Activated B cell treated with CpG ODN at 0.5 μM for 24 hours (primary cell): ENCODE data around the gene POR. TPM values are rescaled to one million over a fixed set of nuclear protein-coding genes. Genes with fewer than 3 reads are reported as not detected.

ENCODE experiments used
- ATAC-seq: fragments of 200-7000 bp; cut with Tn5 transposase; one replicate; pipeline ENCODE4 v1.10.0; 2021; ENCODE audit warnings: low read depth, mild to moderate bottlenecking, moderate library complexity
- CTCF ChIA-PET: fragments of 350-600 bp; sonication (Branson Sonifier 250); formaldehyde crosslinking; loops from one replicate; lab custom pipeline; 2021; ENCODE audit warnings: antibody characterized with exemption; lab: Charles Lee
- POLR2A ChIA-PET: fragments of 350-600 bp; sonication (Branson Sonifier 250); formaldehyde crosslinking; loops from one replicate; lab custom pipeline; 2021; ENCODE audit warnings: antibody characterized with exemption; lab: Charles Lee
- DNase-seq: peaks from one replicate; pipeline ENCODE4 v3.0.0; 2022
- H3K27ac Mint-ChIP-seq: one replicate; pipeline ENCODE4 v1.8.0; 2020; ENCODE audit warnings: mixed read lengths
- H3K27me3 Mint-ChIP-seq: one replicate; pipeline ENCODE4 v1.8.0; 2021; ENCODE audit warnings: mixed read lengths
- H3K36me3 Mint-ChIP-seq: one replicate; pipeline ENCODE4 v1.8.0; 2021; ENCODE audit warnings: low read depth, mixed read lengths
- H3K4me1 Mint-ChIP-seq: one replicate; pipeline ENCODE4 v1.8.0; 2021; ENCODE audit warnings: mixed read lengths
- H3K4me3 Mint-ChIP-seq: one replicate; pipeline ENCODE4 v1.8.0; 2020; ENCODE audit warnings: mild to moderate bottlenecking, mixed read lengths
- H3K9me3 Mint-ChIP-seq: one replicate; pipeline ENCODE4 v1.8.0; 2020; ENCODE audit warnings: mixed read lengths
- intact Hi-C: fragments of 100-400 bp; cut with micrococcal nuclease; formaldehyde crosslinking; loops from one replicate; pipeline ENCODE4 v1.15.1; 2024
- total RNA-seq: library from RNA; stranded (reverse); gene quantifications from 2 replicates; pipeline ENCODE4 v1.2.3, GENCODE V29; 2022
- TF ChIP-seq, protein P1 (sequence below): fragments of 200-600 bp; IDR thresholded peaks from one replicate; pipeline ENCODE4 v1.8.0; 2022; ENCODE audit warnings: antibody characterized with exemption, mild to moderate bottlenecking

POR gene
- total RNA-seq, 1 donor from 2014 or later = 63.5 TPM

GRCh38 chr7:75982306-75983064 lies 67.5 kb downstream of the POR start:
- H3K27ac Mint-ChIP-seq = no peak overlapping the region
- DNase-seq (no peak), ATAC-seq (no peak)
- H3K4me1 Mint-ChIP-seq = peaks cover 3% of the 10 kb centered on the region
- intact Hi-C loops = no loop called here
- POLR2A ChIA-PET = interaction anchor here (0.7 to 0.9 kb wide), 2 partner anchors 11 to 148 kb away, joined by 3 read pairs; no protein-coding TSS in a partner anchor
- no peaks in the 10 kb centered on the region for H3K9me3 Mint-ChIP-seq
- H3K27me3 Mint-ChIP-seq = no peaks in the 10 kb centered on the region
- TF ChIP-seq, protein P1, sequence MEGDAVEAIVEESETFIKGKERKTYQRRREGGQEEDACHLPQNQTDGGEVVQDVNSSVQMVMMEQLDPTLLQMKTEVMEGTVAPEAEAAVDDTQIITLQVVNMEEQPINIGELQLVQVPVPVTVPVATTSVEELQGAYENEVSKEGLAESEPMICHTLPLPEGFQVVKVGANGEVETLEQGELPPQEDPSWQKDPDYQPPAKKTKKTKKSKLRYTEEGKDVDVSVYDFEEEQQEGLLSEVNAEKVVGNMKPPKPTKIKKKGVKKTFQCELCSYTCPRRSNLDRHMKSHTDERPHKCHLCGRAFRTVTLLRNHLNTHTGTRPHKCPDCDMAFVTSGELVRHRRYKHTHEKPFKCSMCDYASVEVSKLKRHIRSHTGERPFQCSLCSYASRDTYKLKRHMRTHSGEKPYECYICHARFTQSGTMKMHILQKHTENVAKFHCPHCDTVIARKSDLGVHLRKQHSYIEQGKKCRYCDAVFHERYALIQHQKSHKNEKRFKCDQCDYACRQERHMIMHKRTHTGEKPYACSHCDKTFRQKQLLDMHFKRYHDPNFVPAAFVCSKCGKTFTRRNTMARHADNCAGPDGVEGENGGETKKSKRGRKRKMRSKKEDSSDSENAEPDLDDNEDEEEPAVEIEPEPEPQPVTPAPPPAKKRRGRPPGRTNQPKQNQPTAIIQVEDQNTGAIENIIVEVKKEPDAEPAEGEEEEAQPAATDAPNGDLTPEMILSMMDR = no peak
- CTCF ChIA-PET = interaction anchor here (1.2 kb wide), 1 partner anchor 38 kb away, joined by 4 read pairs; no protein-coding TSS in a partner anchor
- H3K36me3 Mint-ChIP-seq = peaks cover 68% of the 10 kb centered on the region
- H3K4me3 Mint-ChIP-seq = no peak overlapping the region

GRCh38 chr7:75983471-75984129 lies 68.6 kb downstream of the POR start:
- no peaks in the 10 kb centered on the region for H3K27me3 Mint-ChIP-seq
- H3K27ac Mint-ChIP-seq = no peak overlapping the region
- ATAC-seq (no peak), DNase-seq (no peak)
- H3K36me3 Mint-ChIP-seq = peaks cover 71% of the 10 kb centered on the region
- TF ChIP-seq, protein P1 = no peak
- POLR2A ChIA-PET = no interaction called here
- H3K4me1 Mint-ChIP-seq = peaks cover 9% of the 10 kb centered on the region
- intact Hi-C loops = no loop called here
- CTCF ChIA-PET = no interaction called here
- H3K9me3 Mint-ChIP-seq = no peaks in the 10 kb centered on the region
- H3K4me3 Mint-ChIP-seq = no peak overlapping the region

DNA sequence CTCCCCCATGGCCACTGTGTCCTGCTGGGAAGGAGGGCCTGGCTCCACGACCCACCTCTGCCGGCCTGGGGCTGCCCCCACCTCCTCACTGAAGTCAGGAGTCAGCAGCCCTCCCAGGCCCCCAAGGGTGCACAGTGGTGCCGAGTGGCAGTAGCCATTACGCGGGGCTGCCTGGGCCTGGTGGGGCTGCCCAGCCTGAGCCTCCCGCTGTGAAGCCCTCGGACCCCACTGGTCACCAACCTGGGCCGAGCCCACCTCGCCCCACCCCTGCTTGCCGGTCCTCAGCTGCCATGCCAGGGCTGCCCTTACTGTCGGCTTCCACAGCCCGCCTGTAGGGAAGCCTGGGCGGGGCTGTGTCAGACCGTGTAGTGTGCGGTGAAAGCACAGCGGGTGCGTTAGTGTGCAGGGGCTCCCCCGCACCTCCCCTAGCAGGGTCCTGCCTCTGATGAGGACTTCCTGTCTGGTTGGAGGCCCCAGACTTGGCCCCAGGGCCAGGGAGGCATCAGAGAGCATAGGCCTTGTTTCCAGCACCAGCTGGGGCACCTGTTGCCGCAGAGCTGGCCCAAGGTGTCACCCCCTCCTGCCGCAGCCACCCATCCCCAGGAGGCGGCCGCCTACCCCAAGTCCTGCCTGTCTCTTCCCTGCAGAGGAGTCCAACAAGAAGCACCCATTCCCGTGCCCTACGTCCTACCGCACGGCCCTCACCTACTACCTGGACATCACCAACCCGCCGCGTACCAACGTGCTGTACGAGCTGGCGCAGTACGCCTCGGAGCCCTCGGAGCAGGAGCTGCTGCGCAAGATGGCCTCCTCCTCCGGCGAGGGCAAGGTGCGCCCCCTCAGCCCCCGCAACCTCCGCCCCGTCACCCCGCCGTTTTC lies 69.4 kb downstream of the POR start:
- Mint-ChIP-seq H3K27ac (no peak overlapping the region), H3K36me3 (peaks cover 65% of the 10 kb centered on the region), H3K4me1 (peaks cover 11% of the 10 kb centered on the region), H3K27me3 (no peaks in the 10 kb centered on the region), H3K4me3 (no peak overlapping the region), H3K9me3 (no peaks in the 10 kb centered on the region)
- ChIA-PET CTCF (interaction anchor here (1.0 kb wide), 1 partner anchor 36 kb away, joined by 3 read pairs; no protein-coding TSS in a partner anchor), POLR2A (interaction anchor here (2.1 kb wide), 1 partner anchor 25 kb away, joined by 14 read pairs; no protein-coding TSS in a partner anchor)
- ATAC-seq = no peak
- TF ChIP-seq, protein P1 = no peak
- no peak for DNase-seq
- intact Hi-C loops = no loop called here

GRCh38 chr7:75985009-75985517 lies 70.1 kb downstream of the POR start:
- Mint-ChIP-seq H3K27ac (no peak overlapping the region), H3K4me1 (peaks cover 18% of the 10 kb centered on the region), H3K36me3 (peaks cover 67% of the 10 kb centered on the region), H3K27me3 (no peaks in the 10 kb centered on the region), H3K9me3 (no peaks in the 10 kb centered on the region), H3K4me3 (no peak overlapping the region)
- intact Hi-C loops = no loop called here
- ChIA-PET POLR2A (interaction anchor here (0.5 to 2.1 kb wide), 3 partner anchors 24 to 80 kb away, joined by 3 to 14 read pairs (median 4); partner anchors contain the start of gene POR), CTCF (interaction anchor here (1.0 kb wide), 1 partner anchor 35 kb away, joined by 3 read pairs; no protein-coding TSS in a partner anchor)
- no peak for ATAC-seq
- DNase-seq = no peak
- TF ChIP-seq, protein P1 = no peak
